GM19324 (cell line): ENCODE data around the gene ABL1.
"Not testable (repeated sequence)": the region's sequence is repeated elsewhere in the genome, so short reads cannot be mapped to it uniquely, and the experiment has no call there.

Experiments used
- ATAC-seq: cut with Tn5 transposase; IDR thresholded peaks from one replicate; pipeline ENCODE4 v1.9.1; 2021; ENCODE audit warnings: mild to moderate bottlenecking, moderate library complexity; ENCODE audit not compliant: unreplicated experiment, low FRiP score

Gene ABL1

GRCh38 chr9:130834371-130835336 is at the start of gene ABL1:
Gene ABL1, plus strand, starts transcription at chr9:130835254. Its CDS starts 193 bp downstream, at chr9:130835447.
- peak; percentile 54 for ATAC-seq

- no peak for ATAC-seq
These were observed 49.0 kb upstream of the ABL1 start for GRCh38 chr9:130785940-130786508.

GRCh38 chr9:130786526-130786925 is 48.5 kb upstream of the ABL1 start:
- ATAC-seq, result no peak

GRCh38 chr9:130789747-130790672 is 45.0 kb upstream of the ABL1 start:
- ATAC-seq, result no peak

GRCh38 chr9:130791303-130791894 is 43.7 kb upstream of the ABL1 start:
- ATAC-seq, result no peak

GRCh38 chr9:130793589-130793988 is 41.5 kb upstream of the ABL1 start:
- ATAC-seq, result no peak

- ATAC-seq, result not testable (repeated sequence)
These were observed 41.0 kb upstream of the ABL1 start for GRCh38 chr9:130794021-130794420.

GRCh38 chr9:130794423-130794822 is 40.6 kb upstream of the ABL1 start:
- not testable (repeated sequence) for ATAC-seq

GRCh38 chr9:130794923-130795495 is 40.0 kb upstream of the ABL1 start:
- no peak for ATAC-seq

GRCh38 chr9:130803116-130803515 is 31.9 kb upstream of the ABL1 start:
- ATAC-seq, result not testable (repeated sequence)

GRCh38 chr9:130805510-130806326 is 29.3 kb upstream of the ABL1 start:
- no peak for ATAC-seq

GRCh38 chr9:130806327-130806716 is 28.7 kb upstream of the ABL1 start:
- no peak for ATAC-seq

- no peak for ATAC-seq
These were observed 24.4 kb upstream of the ABL1 start for GRCh38 chr9:130810609-130811136.

GRCh38 chr9:130815242-130815808 is 19.7 kb upstream of the ABL1 start:
- ATAC-seq, result no peak

GRCh38 chr9:130817914-130818313 is 17.1 kb upstream of the ABL1 start:
- no peak for ATAC-seq

GRCh38 chr9:130820135-130820738 is 14.8 kb upstream of the ABL1 start:
- no peak for ATAC-seq

GRCh38 chr9:130823435-130823834 is 11.6 kb upstream of the ABL1 start:
- no peak for ATAC-seq

- ATAC-seq, result no peak
These were observed 11.0 kb upstream of the ABL1 start for GRCh38 chr9:130824079-130824478.
